Fibroblast of the aortic adventitia (primary cell): Measurements from ENCODE around the gene ANGPTL2. TPM values are rescaled to one million over a fixed set of nuclear protein-coding genes. Genes with fewer than 3 reads are reported as not detected.

Experiments
- DNase-seq: peaks from one replicate; pipeline ENCODE4 v3.0.0-alpha.2; 2010; ENCODE audit warnings: low read depth
- H3K4me3 ChIP-seq: 2 replicates; pipeline ENCODE4 v1.5.1; 2011; ENCODE audit warnings: low read depth, mild to moderate bottlenecking, control low read depth, low read length, moderate library complexity
- CTCF ChIP-seq: IDR thresholded peaks from 2 replicates; pipeline ENCODE4 v1.5.1; 2011; ENCODE audit warnings: mild to moderate bottlenecking, low read length, control low read depth, inconsistent platforms; ENCODE audit not compliant: insufficient read depth
- total RNA-seq: library from RNA; depleted of rRNA; stranded (reverse); fragments of >200 nt; gene quantifications from 2 replicates; pipeline ENCODE4 v1.2.3, GENCODE V29; 2012; ENCODE audit warnings: low replicate concordance

The ANGPTL2 gene
- total RNA-seq, 1 donor = 41.0 TPM

GRCh38 chr9:127102788-127103187 is 19.6 kb downstream of the ANGPTL2 start:
- TF ChIP-seq CTCF = no peak
- no peak overlapping the region for H3K4me3 ChIP-seq
- no peak for DNase-seq

- no peak for TF ChIP-seq CTCF
- H3K4me3 ChIP-seq = no peak overlapping the region
- DNase-seq = peak; percentile 42
Observed at GRCh38 chr9:127102176-127102575, 20.3 kb downstream of the ANGPTL2 start.

GRCh38 chr9:127099664-127100063 is 22.8 kb downstream of the ANGPTL2 start:
- no peak overlapping the region for H3K4me3 ChIP-seq
- no peak for TF ChIP-seq CTCF
- peak; percentile 24 for DNase-seq

GRCh38 chr9:127098916-127099553 is 23.4 kb downstream of the ANGPTL2 start:
- DNase-seq = peak; percentile 18
- H3K4me3 ChIP-seq = no peak overlapping the region
- no peak for TF ChIP-seq CTCF

GRCh38 chr9:127097683-127098082 is 24.8 kb downstream of the ANGPTL2 start:
- TF ChIP-seq CTCF = no peak
- no peak for DNase-seq
- no peak overlapping the region for H3K4me3 ChIP-seq

GRCh38 chr9:127096208-127096607 is 26.2 kb downstream of the ANGPTL2 start:
- TF ChIP-seq CTCF = no peak
- no peak overlapping the region for H3K4me3 ChIP-seq
- DNase-seq = no peak

GRCh38 chr9:127095411-127095810 is 27.0 kb downstream of the ANGPTL2 start:
- no peak overlapping the region for H3K4me3 ChIP-seq
- TF ChIP-seq CTCF = no peak
- DNase-seq = no peak
